Kidney tubule cell (primary cell): ENCODE measurements around the gene PODN.

Source experiments
- DNase-seq: peaks from one replicate; pipeline ENCODE4 v3.0.0-alpha.2; 2018; ENCODE audit warnings: low spot score

The PODN gene, protein sequence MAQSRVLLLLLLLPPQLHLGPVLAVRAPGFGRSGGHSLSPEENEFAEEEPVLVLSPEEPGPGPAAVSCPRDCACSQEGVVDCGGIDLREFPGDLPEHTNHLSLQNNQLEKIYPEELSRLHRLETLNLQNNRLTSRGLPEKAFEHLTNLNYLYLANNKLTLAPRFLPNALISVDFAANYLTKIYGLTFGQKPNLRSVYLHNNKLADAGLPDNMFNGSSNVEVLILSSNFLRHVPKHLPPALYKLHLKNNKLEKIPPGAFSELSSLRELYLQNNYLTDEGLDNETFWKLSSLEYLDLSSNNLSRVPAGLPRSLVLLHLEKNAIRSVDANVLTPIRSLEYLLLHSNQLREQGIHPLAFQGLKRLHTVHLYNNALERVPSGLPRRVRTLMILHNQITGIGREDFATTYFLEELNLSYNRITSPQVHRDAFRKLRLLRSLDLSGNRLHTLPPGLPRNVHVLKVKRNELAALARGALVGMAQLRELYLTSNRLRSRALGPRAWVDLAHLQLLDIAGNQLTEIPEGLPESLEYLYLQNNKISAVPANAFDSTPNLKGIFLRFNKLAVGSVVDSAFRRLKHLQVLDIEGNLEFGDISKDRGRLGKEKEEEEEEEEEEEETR

GRCh38 chr1:53061859-53062707, at the start of gene PODN:
Gene PODN (plus strand): TSS chr1:53062213. CDS start chr1:53069856, 7,643 bp downstream.
- DNase-seq: no peak

DNA sequence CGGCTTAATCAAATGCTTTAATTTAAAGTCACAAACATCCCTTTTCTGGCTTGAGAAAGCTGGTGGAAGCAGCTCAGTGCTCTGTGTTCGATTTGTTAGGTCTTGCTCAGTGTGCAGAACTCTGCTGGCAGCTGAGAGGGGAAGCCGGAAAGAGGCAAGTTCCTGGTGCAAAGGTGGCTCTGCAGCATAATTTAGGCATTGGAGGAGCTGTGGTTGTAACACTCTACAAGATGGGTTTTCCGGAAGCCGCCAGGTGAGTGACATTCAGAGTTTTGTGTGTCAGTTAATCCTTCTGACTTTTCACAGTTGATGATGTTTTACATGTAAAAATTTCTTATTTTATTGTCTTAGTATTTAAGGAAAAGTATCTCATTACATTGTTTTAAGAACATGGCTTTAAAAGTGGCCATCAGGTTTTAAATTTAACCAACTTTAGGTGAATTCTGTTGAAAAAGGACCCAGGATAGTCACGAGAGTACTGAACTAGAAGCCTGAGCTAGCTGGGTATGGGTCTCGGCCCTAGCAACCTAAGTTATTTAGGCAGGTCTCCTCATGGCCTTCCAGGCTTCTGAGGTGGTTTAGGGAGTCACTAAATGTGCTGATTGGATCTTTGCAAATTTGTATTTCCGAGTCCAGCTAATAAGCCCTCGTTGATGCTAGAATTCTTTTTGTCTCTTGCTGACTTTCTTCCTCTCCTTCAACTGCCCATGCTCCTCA, 47.1 kb upstream of the PODN start:
- peak; percentile 92 for DNase-seq

DNA sequence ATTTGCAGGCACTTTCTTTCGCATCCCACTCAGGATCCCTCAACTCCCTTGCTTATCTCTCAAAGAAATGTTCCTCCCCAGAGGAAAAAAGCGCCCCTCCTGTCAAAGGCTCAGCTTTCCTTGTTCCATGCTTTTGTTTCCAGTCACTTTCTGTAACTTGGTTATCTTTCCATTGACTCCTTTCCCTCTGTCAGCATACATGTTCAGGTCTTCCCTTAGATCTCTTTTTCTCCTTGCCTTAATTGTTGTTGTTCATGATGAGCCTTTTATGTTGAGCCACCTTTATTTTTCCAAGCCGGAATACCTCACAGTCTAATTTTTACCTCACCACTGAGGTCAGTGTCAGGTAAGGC, 46.5 kb upstream of the PODN start:
- peak; percentile 4 for DNase-seq

- no peak for DNase-seq
Observed at GRCh38 chr1:53016705-53017104, 45.3 kb upstream of the PODN start.

DNA sequence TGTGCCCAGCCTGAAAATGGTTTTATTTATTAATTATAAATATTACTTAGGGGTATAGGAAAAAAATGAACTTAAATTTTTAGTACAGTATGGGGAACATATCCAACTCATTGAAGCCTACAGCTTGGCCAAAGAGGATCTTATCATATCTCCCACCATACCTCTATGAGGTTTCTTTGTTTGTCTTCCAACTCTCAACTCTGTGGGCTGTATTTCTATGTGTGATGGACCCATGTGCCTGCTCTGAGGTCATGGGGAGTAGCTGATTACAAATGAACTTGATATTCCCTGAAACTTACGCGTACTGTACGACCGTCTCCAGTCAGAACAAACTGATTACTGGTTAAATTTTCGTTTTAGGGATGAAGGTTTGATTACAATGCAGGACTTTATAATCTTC, 41.4 kb upstream of the PODN start:
- no peak for DNase-seq

DNA sequence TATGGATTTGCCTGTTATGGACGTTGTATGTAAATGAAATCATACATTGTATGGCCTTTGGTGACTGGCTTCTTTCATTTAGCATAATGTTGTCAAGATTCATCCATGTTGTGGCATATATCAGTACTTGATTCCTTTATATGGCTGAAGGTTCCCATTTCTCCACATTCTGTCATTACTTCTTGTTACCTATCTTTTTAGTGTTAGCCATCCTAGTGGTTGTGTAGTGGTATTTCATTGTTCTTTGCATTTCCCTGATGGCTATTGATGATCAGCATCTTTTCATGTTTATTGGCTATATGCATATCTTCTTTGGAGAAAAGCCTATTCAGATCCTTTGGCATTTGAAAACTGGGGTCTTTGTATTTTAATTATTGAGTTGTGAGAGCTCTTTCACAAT, 39.8 kb upstream of the PODN start:
- no peak for DNase-seq

DNA sequence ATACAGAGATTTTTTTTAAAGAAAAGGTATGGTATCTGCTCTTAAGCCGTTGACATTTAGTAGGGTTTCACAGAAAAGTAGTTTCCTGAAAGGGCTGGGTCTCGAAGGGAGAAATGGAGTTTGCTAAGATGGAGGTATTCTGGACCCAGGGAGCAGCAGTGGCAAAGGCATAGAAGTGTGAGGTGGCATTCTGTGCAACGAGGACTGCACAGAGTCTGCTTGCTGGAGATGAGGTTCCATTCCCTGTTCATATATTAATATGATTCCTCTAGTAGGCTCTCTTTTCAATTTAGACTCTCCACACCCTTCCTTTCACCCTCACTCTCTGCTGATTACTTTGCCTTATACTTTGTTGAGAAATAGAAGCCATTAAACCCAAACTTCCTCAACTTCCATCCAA, 38.5 kb upstream of the PODN start:
- no peak for DNase-seq

DNA sequence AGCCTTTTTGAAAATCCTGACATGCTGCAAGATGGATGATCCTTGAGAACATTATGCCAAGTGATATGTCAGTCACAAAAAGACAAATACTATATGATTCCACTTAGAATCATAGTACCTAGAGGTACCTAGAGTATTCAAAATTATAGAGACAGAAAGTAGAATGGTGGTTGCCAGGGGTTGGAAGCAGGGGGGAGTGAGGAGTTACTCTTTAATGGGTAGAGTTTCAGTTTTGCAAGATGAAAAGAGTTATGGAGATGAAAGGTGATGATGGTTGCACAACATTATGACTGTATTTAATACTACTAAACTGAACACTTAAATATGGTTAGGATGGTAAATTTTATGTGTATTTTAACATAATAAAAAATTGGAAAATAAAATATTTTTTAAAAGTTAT, 37.9 kb upstream of the PODN start:
- DNase-seq: no peak

DNA sequence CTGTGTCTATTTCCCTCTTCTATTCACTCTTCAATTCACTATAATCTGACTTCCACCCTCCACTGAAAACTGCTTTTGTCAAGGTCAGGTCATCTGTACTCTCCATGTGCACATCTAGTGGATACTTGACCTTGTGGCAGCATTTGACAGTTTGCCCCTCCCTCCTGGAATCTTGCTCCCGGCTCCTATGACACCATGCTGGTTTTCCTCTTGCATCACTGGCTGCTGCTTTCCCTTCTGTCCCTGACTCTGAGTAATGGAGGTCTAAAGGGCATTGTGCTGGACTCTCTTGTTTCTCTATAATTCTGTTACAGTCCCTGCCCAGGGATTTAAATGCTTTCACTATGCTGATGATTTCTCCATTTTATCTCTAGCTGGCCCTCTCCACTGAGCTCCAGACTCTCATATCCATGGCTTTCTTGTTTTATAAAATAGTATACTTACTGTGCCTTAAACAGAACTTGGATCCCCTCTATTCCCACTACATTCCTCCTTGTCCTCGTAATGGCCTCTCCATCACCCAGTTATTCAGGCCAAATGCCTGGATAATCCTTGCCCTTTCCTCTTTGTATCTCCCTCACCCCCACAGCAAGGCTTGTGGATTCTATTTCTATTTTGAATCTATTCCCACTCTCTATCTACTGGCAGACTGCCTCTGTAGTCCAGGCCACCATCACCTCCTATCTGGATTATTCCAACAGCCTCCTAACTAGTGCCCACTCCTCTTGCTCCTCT, 36.8 kb upstream of the PODN start:
- DNase-seq: peak; percentile 53

GRCh38 chr1:53025769-53026112, 36.3 kb upstream of the PODN start:
- no peak for DNase-seq

DNA sequence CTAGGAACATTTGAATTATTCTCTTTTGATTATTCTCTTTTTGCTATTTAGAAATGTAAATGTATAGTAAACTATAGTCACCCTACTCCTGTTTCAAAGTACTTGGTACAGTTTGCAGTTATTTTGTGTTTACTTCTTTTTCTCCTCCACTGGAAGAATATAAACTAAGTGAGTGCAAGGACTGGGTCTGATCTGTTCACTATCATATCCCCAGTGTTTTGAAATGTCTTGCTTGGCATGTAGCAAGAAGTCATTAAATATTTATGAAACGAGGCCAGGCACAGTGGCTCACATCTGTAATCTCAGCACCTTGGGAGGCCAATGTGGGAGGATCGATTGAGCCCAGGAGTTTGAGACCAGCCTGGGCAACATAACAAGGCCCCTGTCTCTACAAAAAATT, 35.8 kb upstream of the PODN start:
- DNase-seq: no peak

- no peak for DNase-seq
Observed at GRCh38 chr1:53031732-53032131, 30.3 kb upstream of the PODN start.

GRCh38 chr1:53037159-53037558, 24.9 kb upstream of the PODN start:
- DNase-seq: no peak

DNA sequence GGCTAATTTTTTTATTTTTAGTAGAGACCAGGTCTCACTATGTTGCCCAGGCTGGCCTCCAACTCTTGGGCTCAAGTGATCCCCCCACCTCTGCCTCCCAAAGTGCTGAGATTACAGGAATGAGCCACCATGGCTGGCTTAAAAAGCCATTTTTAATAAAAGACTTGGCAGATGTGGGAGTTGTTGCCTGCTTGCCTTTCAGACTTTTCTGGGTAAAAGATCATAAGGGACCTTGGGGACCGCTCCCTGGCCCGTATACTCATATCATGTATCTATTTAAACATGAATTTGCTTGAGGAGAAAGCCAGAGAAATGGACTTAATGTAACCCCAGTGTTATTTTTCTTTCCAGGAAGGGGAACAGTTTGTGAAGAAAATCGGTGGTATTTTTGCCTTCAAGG, 23.4 kb upstream of the PODN start:
- no peak for DNase-seq

- DNase-seq: peak; percentile 30
Observed at GRCh38 chr1:53043271-53043670, 18.7 kb upstream of the PODN start.

GRCh38 chr1:53044926-53045325, 17.1 kb upstream of the PODN start:
- DNase-seq: no peak

DNA sequence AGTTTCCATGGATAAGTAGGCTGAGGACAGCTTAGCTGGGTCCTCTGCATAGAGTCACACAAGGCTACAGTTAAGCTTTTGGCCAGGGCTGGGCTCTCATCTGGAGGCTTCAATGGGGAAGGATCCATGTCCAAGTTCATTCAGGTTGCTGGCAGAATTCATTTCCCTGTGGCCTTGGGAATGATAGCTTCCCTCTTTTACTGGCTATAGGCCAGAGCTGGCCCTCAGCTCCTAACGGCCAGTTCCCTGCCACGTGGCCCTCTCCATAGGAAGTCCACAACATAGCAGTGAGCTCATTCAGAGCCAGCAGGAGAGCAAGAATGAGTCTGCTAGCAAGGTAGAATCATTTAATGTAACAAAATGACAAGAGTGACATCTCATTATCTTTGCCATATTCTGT, 15.1 kb upstream of the PODN start:
- DNase-seq: peak; percentile 58

- DNase-seq: peak; percentile 89
Observed at GRCh38 chr1:53047737-53048736, 14.0 kb upstream of the PODN start.

DNA sequence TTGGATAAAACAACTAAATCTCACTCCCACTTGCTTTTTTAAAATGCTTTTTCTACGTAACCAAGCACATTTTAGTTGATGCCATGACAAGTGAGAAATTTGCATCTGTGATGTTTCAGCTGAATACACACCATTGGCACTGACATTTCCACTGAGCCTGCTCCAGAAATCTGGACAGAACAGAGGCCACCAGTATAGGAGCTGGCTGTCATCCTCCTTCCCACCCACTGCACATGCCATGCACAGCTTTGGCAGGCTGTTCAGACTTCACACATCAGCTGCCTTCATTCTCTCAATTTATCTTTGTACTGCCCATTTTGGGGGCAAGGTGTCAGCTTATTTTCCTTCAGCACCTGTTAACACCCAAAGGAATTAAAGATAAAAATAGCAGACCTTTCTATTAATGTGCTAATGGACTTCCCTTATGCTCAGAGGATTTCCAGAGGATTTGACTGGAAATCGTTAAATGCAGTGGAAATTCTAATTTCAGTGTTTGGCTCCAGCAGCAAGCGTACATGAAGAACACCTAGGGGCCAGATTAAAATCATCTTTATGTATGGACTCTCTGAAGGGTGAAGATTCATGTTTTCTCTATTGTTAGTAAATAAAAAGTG, 12.9 kb upstream of the PODN start:
- no peak for DNase-seq

- DNase-seq: no peak
Observed at GRCh38 chr1:53049574-53049967, 12.4 kb upstream of the PODN start.
